IMR-90 (cell line): Measurements from ENCODE around the gene DDX24. TPM values are rescaled to one million over a fixed set of nuclear protein-coding genes. Genes with fewer than 3 reads are reported as not detected.

ENCODE experiments used
- ATAC-seq: fragments of 200-7000 bp; cut with Tn5 transposase; 2 replicates; pipeline ENCODE4 v1.9.1; 2020; ENCODE audit warnings: low read depth, mild to moderate bottlenecking, moderate library complexity
- BruUV-seq: library from RNA; stranded (reverse); fragments of 400-500 nt; replicated peaks from 2 replicates; lab custom pipeline; 2021; lab: Mats Ljungman, UMichigan
- CTCF ChIA-PET: fragments of 300-600 bp; formaldehyde crosslinking; extraction: SDS; loops from one replicate; lab custom pipeline; 2021; ENCODE audit warnings: antibody characterized with exemption; lab: Yijun Ruan, JAX
- POLR2A ChIA-PET: fragments of 300-600 bp; sonication (Branson Sonifier 250); formaldehyde crosslinking; loops from one replicate; lab custom pipeline; 2022; ENCODE audit warnings: antibody characterized with exemption; ENCODE audit not compliant: unreplicated experiment; lab: Charles Lee
- DNase-seq: peaks from one replicate; pipeline ENCODE4 v3.0.0; 2013
- H2AFZ ChIP-seq: replicated peaks from 2 replicates; pipeline ENCODE3; 2013; ENCODE audit warnings: low read length, mild to moderate bottlenecking; ENCODE audit not compliant: poor library complexity
- H2AK5ac ChIP-seq: 2 replicates; pipeline ENCODE4 v1.6.1; 2013; ENCODE audit warnings: low read depth, low read length, inconsistent platforms
- H2AK9ac ChIP-seq: replicated peaks from 2 replicates; pipeline ENCODE3; 2013; ENCODE audit warnings: mild to moderate bottlenecking, low read depth, low read length, moderate library complexity; ENCODE audit not compliant: poor library complexity
- H2BK120ac ChIP-seq: 2 replicates; pipeline ENCODE4 v1.6.1; 2013; ENCODE audit warnings: low read depth, low read length, inconsistent platforms
- H2BK15ac ChIP-seq: 3 replicates; pipeline ENCODE4 v1.6.1; 2013; ENCODE audit warnings: low read depth, low read length, inconsistent platforms
- H2BK20ac ChIP-seq: 2 replicates; pipeline ENCODE4 v1.6.1; 2013; ENCODE audit warnings: low read depth, mild to moderate bottlenecking, inconsistent platforms, low read length, moderate library complexity
- H2BK5ac ChIP-seq: 2 replicates; pipeline ENCODE4 v1.6.1; 2013; ENCODE audit warnings: mild to moderate bottlenecking, low read depth, low read length, inconsistent platforms; ENCODE audit not compliant: poor library complexity, severe bottlenecking
- H3K14ac ChIP-seq: replicated peaks from 2 replicates; pipeline ENCODE4 v1.6.1; 2013; ENCODE audit warnings: low read depth, low read length, inconsistent platforms
- H3K18ac ChIP-seq: 2 replicates; pipeline ENCODE4 v1.6.1; 2013; ENCODE audit warnings: low read depth, low read length, control low read depth
- H3K23ac ChIP-seq: 2 replicates; pipeline ENCODE4 v1.6.1; 2013; ENCODE audit warnings: low read depth, low read length, inconsistent platforms
- H3K27ac ChIP-seq: 2 replicates; pipeline ENCODE4 v1.5.1; 2013; ENCODE audit warnings: mild to moderate bottlenecking, control low read depth, low read length; ENCODE audit not compliant: insufficient read depth
- H3K27me3 ChIP-seq: 2 replicates; pipeline ENCODE4 v1.6.1; 2013; ENCODE audit warnings: low read length; ENCODE audit not compliant: control insufficient read depth, insufficient read depth
- H3K36me3 ChIP-seq: 2 replicates; pipeline ENCODE4 v1.6.1; 2013; ENCODE audit warnings: low read length, mixed read lengths; ENCODE audit not compliant: control insufficient read depth, insufficient read depth
- H3K4ac ChIP-seq: 2 replicates; pipeline ENCODE4 v1.6.1; 2013; ENCODE audit warnings: low read depth, low read length, inconsistent platforms
- H3K4me1 ChIP-seq: 2 replicates; pipeline ENCODE4 v1.6.1; 2013; ENCODE audit warnings: low read length, mixed read lengths; ENCODE audit not compliant: control insufficient read depth, insufficient read depth
- H3K4me2 ChIP-seq: 2 replicates; pipeline ENCODE4 v1.6.1; 2013; ENCODE audit warnings: low read depth, mild to moderate bottlenecking, control low read depth, low read length, moderate library complexity
- H3K4me3 ChIP-seq: 2 replicates; pipeline ENCODE4 v1.5.1; 2013; ENCODE audit warnings: low read depth, mild to moderate bottlenecking, control low read depth, low read length, moderate library complexity; ENCODE audit not compliant: insufficient read depth
- H3K56ac ChIP-seq: 2 replicates; pipeline ENCODE4 v1.6.1; 2013; ENCODE audit warnings: low read length, inconsistent platforms; ENCODE audit not compliant: insufficient read depth; ENCODE audit errors: extremely low read depth
- H3K79me1 ChIP-seq, 2 experiments: 2 replicates each; pipeline ENCODE4 v1.6.1; 2013; ENCODE audit warnings: low read length in 2 of 2, inconsistent platforms in 1 of 2, low read depth in 1 of 2
- H3K9ac ChIP-seq: 2 replicates; pipeline ENCODE4 v1.6.1; 2013; ENCODE audit warnings: low read depth, low read length, control low read depth
- H3K9me1 ChIP-seq: 2 replicates; pipeline ENCODE4 v1.6.1; 2013; ENCODE audit warnings: low read length, inconsistent platforms; ENCODE audit not compliant: insufficient read depth
- H3K9me3 ChIP-seq: 2 replicates; pipeline ENCODE4 v1.6.1; 2013; ENCODE audit warnings: low read length; ENCODE audit not compliant: control insufficient read depth, insufficient read depth
- H4K20me1 ChIP-seq: 2 replicates; pipeline ENCODE4 v1.6.1; 2013; ENCODE audit warnings: low read length, inconsistent platforms; ENCODE audit not compliant: insufficient read depth
- H4K5ac ChIP-seq: 2 replicates; pipeline ENCODE4 v1.6.1; 2013; ENCODE audit warnings: mild to moderate bottlenecking, low read depth, low read length, control low read depth
- H4K8ac ChIP-seq, 2 experiments: 2 replicates each; pipeline ENCODE4 v1.6.1; 2013; ENCODE audit warnings: low read depth in 2 of 2, low read length in 2 of 2, control low read depth in 1 of 2, inconsistent platforms in 1 of 2
- H4K91ac ChIP-seq: 2 replicates; pipeline ENCODE4 v1.6.1; 2013; ENCODE audit warnings: low read depth, low read length, inconsistent platforms; ENCODE audit not compliant: insufficient read depth
- BHLHE40 ChIP-seq: fragments of 150-350 bp; IDR thresholded peaks from 2 replicates; pipeline ENCODE4 v1.6.1; 2016; ENCODE audit warnings: mild to moderate bottlenecking, low read depth, low read length
- CEBPB ChIP-seq: IDR thresholded peaks from 2 replicates; pipeline ENCODE4 v1.6.1; 2012; ENCODE audit warnings: low read depth, low read length, improper control_type of control experiment
- FOS ChIP-seq: fragments of 150-350 bp; IDR thresholded peaks from 2 replicates; pipeline ENCODE4 v1.6.1; 2016; ENCODE audit warnings: low read depth, low read length
- MAZ ChIP-seq: IDR thresholded peaks from 2 replicates; pipeline ENCODE4 v1.6.1; 2012; ENCODE audit warnings: low read depth, mild to moderate bottlenecking, low read length, improper control_type of control experiment, moderate library complexity, borderline replicate concordance
- MXI1 ChIP-seq: IDR thresholded peaks from 2 replicates; pipeline ENCODE4 v1.6.1; 2012; ENCODE audit warnings: low read depth, mild to moderate bottlenecking, low read length, moderate library complexity, borderline replicate concordance
- NFE2L2 ChIP-seq: fragments of 150-350 bp; IDR thresholded peaks from 2 replicates; pipeline ENCODE4 v1.6.1; 2016; ENCODE audit warnings: low read depth, mild to moderate bottlenecking, low read length
- POLR2A ChIP-seq: IDR thresholded peaks from 2 replicates; pipeline ENCODE4 v1.6.1; 2012; ENCODE audit warnings: mild to moderate bottlenecking, low read depth, low read length
- RCOR1 ChIP-seq: IDR thresholded peaks from 2 replicates; pipeline ENCODE4 v1.6.1; 2012; ENCODE audit warnings: mild to moderate bottlenecking, low read length, improper control_type of control experiment; ENCODE audit not compliant: insufficient replicate concordance
- RFX5 ChIP-seq: IDR thresholded peaks from 2 replicates; pipeline ENCODE4 v1.8.0; 2012; ENCODE audit warnings: low read depth, mild to moderate bottlenecking, low read length, moderate library complexity
- USF2 ChIP-seq: fragments of 150-350 bp; IDR thresholded peaks from 2 replicates; pipeline ENCODE4 v1.6.1; 2017; ENCODE audit warnings: mild to moderate bottlenecking, antibody characterized with exemption, low read length, low read depth
- WGBS, 2 experiments: methylation state at CpG; one replicate each; pipeline versions ENCODE4 v1.1.5 to v1.1.7; 2013; ENCODE audit warnings: missing lambda C conversion rate in 2 of 2; ENCODE audit not compliant: insufficient read length in 1 of 2; ENCODE audit errors: extremely low coverage in 2 of 2; 5-methylcytosine and 5-hydroxymethylcytosine counted together
- dilution Hi-C: fragments of 300-500 bp; cut with HindIII; formaldehyde crosslinking; loops from one replicate; pipeline ENCODE4 v1.14.3; 2018; ENCODE audit warnings: low sequenced_read_pairs; ENCODE audit not compliant: unreplicated experiment
- in situ Hi-C: fragments of 300-500 bp; cut with MboI; formaldehyde crosslinking; loops from 3 replicates; pipeline ENCODE4 v1.14.3; 2019; ENCODE audit warnings: low sequenced_read_pairs, inconsistent platforms, mixed read lengths
- intact Hi-C: fragments of 100-400 bp; cut with micrococcal nuclease; formaldehyde crosslinking; loops from 2 replicates; pipeline ENCODE4 v1.10.0; 2022
- polyA plus RNA-seq, 3 experiments: library from polyadenylated mRNA; depleted of rRNA; stranded (reverse); fragments of >200 nt; gene quantifications; 2 replicates each; pipeline ENCODE4 v1.2.3, GENCODE V29; 2012; ENCODE audit warnings: low replicate concordance in 1 of 3
- total RNA-seq: library from RNA; depleted of rRNA; stranded (reverse); fragments of >200 nt; gene quantifications from 2 replicates; pipeline ENCODE4 v1.2.3, GENCODE V29; 2012
- TF ChIP-seq, protein P1 (sequence below): conservative IDR thresholded peaks from 2 replicates; pipeline ENCODE4 v1.5.1; 2012; ENCODE audit warnings: mild to moderate bottlenecking, low read depth, low read length, improper control_type of control experiment
- TF ChIP-seq, protein P2 (sequence below): fragments of 150-350 bp; IDR thresholded peaks from 2 replicates; pipeline ENCODE4 v1.6.1; 2016; ENCODE audit warnings: low read depth, mild to moderate bottlenecking, low read length, moderate library complexity, borderline replicate concordance

The DDX24 gene
- total and polyA plus RNA-seq, 2 of the 4 experiments (the other 2 are of a cell fraction): 134 to 155 TPM

GRCh38 chr14:94024549-94024948, 56.5 kb downstream of the DDX24 start:
- intact Hi-C loops (no loop called here), in situ Hi-C loops (no loop called here), dilution Hi-C loops (no loop called here)
- no peak overlapping the region for H2BK20ac ChIP-seq
- H4K8ac ChIP-seq: no peak overlapping the region
- no TSS peak for BruUV-seq
- H4K20me1 ChIP-seq: no peaks in the 10 kb centered on the region
- H2BK120ac ChIP-seq: no peak overlapping the region
- no peak overlapping the region for H3K4ac ChIP-seq
- H2AK9ac ChIP-seq: no peak overlapping the region
- CTCF ChIA-PET: no interaction called here
- H3K4me3 ChIP-seq: no peak overlapping the region
- 0 out of 4 replicates have a peak, but pooled peaks cover 0 to 4% of the 10 kb centered on the region in 2 experiments for H3K79me1 ChIP-seq
- no peak overlapping the region for H4K5ac ChIP-seq
- no peaks in the 10 kb centered on the region for H3K36me3 ChIP-seq
- H3K23ac ChIP-seq: no peak overlapping the region
- no peak overlapping the region for H2BK5ac ChIP-seq
- no peaks in the 10 kb centered on the region for H3K9me3 ChIP-seq
- no peak overlapping the region for H2BK15ac ChIP-seq
- 0 out of 2 replicates have a peak, but pooled peaks cover 5% of the 10 kb centered on the region for H3K9me1 ChIP-seq
- H3K4me2 ChIP-seq: no peak overlapping the region
- H2AK5ac ChIP-seq: no peak overlapping the region
- H3K56ac ChIP-seq: no peak overlapping the region
- WGBS, 2 experiments: no CpG with 5 or more reads among the region's 2 CpGs
- TF ChIP-seq USF2 (no peak), RFX5 (no peak), FOS (no peak), BHLHE40 (no peak), RCOR1 (no peak), NFE2L2 (no peak), MXI1 (no peak), MAZ (no peak), POLR2A (no peak), CEBPB (no peak)
- TF ChIP-seq, protein P1, sequence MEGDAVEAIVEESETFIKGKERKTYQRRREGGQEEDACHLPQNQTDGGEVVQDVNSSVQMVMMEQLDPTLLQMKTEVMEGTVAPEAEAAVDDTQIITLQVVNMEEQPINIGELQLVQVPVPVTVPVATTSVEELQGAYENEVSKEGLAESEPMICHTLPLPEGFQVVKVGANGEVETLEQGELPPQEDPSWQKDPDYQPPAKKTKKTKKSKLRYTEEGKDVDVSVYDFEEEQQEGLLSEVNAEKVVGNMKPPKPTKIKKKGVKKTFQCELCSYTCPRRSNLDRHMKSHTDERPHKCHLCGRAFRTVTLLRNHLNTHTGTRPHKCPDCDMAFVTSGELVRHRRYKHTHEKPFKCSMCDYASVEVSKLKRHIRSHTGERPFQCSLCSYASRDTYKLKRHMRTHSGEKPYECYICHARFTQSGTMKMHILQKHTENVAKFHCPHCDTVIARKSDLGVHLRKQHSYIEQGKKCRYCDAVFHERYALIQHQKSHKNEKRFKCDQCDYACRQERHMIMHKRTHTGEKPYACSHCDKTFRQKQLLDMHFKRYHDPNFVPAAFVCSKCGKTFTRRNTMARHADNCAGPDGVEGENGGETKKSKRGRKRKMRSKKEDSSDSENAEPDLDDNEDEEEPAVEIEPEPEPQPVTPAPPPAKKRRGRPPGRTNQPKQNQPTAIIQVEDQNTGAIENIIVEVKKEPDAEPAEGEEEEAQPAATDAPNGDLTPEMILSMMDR: no peak
- TF ChIP-seq, protein P2, sequence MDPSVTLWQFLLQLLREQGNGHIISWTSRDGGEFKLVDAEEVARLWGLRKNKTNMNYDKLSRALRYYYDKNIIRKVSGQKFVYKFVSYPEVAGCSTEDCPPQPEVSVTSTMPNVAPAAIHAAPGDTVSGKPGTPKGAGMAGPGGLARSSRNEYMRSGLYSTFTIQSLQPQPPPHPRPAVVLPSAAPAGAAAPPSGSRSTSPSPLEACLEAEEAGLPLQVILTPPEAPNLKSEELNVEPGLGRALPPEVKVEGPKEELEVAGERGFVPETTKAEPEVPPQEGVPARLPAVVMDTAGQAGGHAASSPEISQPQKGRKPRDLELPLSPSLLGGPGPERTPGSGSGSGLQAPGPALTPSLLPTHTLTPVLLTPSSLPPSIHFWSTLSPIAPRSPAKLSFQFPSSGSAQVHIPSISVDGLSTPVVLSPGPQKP: no peak
- ATAC-seq (no peak), DNase-seq (no peak)
- H3K4me1 ChIP-seq: no peaks in the 10 kb centered on the region; the same call in 1 of the 2 replicates
- H3K27me3 ChIP-seq: no peaks in the 10 kb centered on the region; the same call in none of the 2 replicates
- POLR2A ChIA-PET: no interaction called here
- no peak overlapping the region for H4K91ac ChIP-seq
- no peak overlapping the region for H2AFZ ChIP-seq
- H3K18ac ChIP-seq: no peak overlapping the region
- H3K27ac ChIP-seq: no peak overlapping the region
- no peak overlapping the region for H3K9ac ChIP-seq
- H3K14ac ChIP-seq: no peak overlapping the region
